GM13976 (cell line): ENCODE results near the gene CIB4.

Source experiments
- DNase-seq: peaks from one replicate; pipeline ENCODE4 v3.0.0; 2012; ENCODE audit warnings: low spot score
- in situ Hi-C: fragments of 300-500 bp; cut with MboI; formaldehyde crosslinking; loops from one replicate; pipeline ENCODE4 v1.12.0; 2022; ENCODE audit warnings: low sequenced_read_pairs, mixed read lengths, inconsistent platforms; ENCODE audit not compliant: unreplicated experiment
- TF ChIP-seq, protein P1 (sequence below): IDR thresholded peaks from 2 replicates; pipeline ENCODE4 v1.5.1; 2012; ENCODE audit warnings: borderline replicate concordance, mild to moderate bottlenecking; ENCODE audit not compliant: insufficient read depth; ENCODE audit errors: extremely low read depth, missing control alignments, control extremely low read depth

The CIB4 gene

DNA sequence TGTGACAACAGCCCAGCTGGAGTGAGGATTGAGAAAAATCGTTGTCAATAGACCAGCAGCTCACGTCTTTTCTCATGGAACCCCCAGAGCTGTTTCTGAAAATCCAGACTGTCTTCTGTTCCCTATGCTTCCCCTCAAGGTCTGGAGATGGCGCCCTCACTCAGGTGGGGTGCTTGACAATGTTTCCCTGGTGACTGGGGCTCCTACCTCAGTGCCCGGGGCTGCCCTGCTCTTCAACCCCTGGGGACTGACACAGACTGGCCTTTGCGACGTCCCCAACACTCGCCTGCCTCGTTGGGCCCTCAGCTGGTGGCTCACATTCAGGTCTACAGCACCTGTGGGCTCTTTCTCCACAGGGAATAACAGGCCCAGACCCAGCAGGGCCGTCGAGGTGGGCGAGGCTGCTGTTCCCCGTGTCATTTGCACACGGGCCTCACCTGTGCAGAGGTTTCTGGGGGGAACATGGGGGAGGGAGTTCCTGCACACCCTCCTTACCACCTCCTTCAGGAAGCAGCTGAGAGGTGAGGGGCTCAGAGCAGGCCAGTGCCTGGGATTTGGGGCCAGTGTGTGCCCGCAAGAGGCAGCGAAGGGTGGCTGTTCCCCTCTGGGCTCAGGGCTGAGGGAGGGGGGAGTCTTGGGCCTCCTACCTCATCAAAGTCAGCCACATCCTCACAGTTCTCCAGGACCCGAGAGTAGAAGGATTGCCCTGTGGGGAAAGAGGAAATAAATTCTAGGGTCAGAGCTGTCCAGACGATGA, 103.9 kb downstream of the CIB4 start:
- DNase-seq: no peak
- in situ Hi-C loops: no loop called here
- TF ChIP-seq, protein P1, sequence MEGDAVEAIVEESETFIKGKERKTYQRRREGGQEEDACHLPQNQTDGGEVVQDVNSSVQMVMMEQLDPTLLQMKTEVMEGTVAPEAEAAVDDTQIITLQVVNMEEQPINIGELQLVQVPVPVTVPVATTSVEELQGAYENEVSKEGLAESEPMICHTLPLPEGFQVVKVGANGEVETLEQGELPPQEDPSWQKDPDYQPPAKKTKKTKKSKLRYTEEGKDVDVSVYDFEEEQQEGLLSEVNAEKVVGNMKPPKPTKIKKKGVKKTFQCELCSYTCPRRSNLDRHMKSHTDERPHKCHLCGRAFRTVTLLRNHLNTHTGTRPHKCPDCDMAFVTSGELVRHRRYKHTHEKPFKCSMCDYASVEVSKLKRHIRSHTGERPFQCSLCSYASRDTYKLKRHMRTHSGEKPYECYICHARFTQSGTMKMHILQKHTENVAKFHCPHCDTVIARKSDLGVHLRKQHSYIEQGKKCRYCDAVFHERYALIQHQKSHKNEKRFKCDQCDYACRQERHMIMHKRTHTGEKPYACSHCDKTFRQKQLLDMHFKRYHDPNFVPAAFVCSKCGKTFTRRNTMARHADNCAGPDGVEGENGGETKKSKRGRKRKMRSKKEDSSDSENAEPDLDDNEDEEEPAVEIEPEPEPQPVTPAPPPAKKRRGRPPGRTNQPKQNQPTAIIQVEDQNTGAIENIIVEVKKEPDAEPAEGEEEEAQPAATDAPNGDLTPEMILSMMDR: no peak

DNA sequence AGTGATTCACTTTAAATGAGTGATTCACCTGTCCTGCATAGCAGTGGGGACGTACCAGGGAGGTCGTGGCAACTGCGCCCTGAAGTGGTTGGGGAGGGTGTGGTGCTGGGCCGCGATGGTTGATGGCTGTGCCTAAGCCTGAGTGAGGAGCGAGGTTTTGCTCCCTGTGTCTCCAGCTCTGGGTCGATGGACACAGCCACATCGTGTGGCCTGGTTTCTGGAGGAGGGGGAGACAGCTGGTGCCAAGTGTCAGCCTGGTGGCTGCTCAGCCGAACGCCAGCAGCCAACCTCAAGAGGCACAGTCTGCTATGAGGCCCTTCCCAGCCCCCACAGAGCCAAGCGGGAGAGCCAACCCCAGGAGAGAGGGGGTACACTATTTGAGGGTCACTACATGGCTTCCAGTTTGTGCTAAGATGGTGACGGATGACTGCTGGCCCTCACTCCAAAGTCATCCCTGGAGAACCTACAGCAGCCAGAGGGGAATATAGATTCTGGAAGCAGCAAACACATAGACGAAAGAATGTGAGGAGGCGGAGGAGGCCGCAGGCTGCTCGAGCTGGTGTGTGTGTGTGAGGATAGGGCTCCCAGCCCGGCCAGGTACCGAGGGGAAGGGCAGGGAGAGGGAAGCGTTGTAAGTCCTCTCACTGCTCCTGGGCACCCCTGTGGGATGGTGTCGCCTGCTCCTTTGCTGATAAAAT, 104.6 kb downstream of the CIB4 start:
- TF ChIP-seq, protein P1: no peak
- in situ Hi-C loops: no loop called here

GRCh38 chr2:26535663-26536275, 105.4 kb downstream of the CIB4 start:
- in situ Hi-C loops: no loop called here
- TF ChIP-seq, protein P1: no peak

More for the DNA sequence above, 104.6 kb downstream of the CIB4 start:
- DNase-seq: no peak

GRCh38 chr2:26534865-26535662, 106.1 kb downstream of the CIB4 start:
- TF ChIP-seq, protein P1: no peak
- DNase-seq: no peak
- in situ Hi-C loops: no loop called here

More at GRCh38 chr2:26535663-26536275, 105.4 kb downstream of the CIB4 start:
- no peak for DNase-seq

DNA sequence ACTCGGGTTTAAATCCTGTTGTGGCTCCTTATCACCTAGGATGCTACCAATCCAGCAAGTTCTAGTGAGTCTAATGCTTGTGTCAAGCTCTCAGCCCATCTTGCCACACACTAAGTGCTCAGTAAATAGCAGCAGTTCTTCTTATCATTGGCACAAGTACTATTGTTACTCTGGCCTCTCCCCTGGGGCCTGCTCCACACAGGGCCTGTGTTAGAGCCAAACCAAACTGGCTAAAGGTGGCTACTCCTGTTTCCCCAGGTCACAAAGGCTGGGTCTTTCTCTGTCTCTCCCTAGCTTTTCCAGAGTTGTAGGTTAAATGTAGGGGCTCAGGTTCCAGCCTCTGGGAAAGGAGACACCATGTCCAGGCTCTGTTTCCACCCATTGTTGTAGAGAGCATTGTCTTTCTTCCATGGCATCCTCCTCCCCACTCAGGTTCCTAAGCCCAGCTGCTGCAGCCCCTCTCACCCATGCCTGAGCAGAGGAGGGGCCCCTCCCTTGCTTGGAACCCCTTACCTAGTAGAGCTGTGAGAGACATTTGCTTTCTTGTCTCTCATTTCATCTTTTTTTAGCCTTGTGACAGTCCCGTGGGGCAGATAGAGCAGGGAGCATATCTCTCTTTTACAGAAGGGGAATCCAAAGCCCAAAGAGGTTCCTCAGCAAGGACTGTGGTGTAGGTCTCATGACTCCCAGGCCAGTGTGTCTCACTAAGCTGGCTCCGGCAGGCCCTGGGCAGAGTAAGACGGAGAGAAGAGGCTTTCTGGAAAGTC, 106.9 kb downstream of the CIB4 start:
- in situ Hi-C loops: no loop called here
- TF ChIP-seq, protein P1: no peak
- no peak for DNase-seq
